Liver (tissue), 9 donors: ENCODE measurements around the gene GPM6B. TPM values are rescaled to one million over a fixed set of nuclear protein-coding genes. Genes with fewer than 3 reads are reported as not detected.

ENCODE experiments used
- DNase-seq: peaks from one replicate; pipeline ENCODE4 v3.0.0-alpha.2; 2017; ENCODE audit warnings: low spot score
- H3K27ac ChIP-seq, 2 donors: one replicate each; pipeline ENCODE4 v1.7.0; 2013; ENCODE audit warnings: inconsistent platforms in 2 of 2, low read length in 2 of 2, control low read depth in 1 of 2, low read depth in 1 of 2, mild to moderate bottlenecking in 1 of 2
- H3K27me3 ChIP-seq, 4 donors: one replicate each; pipeline versions ENCODE4 v1.6.1 to v1.7.0; 2013; ENCODE audit warnings: low read length in 3 of 4, inconsistent platforms in 1 of 4, mild to moderate bottlenecking in 1 of 4, moderate library complexity in 1 of 4; ENCODE audit not compliant: control insufficient read depth in 4 of 4, insufficient read depth in 4 of 4
- H3K36me3 ChIP-seq, 4 donors: one replicate each; pipeline versions ENCODE4 v1.6.1 to v1.7.0; 2013; ENCODE audit warnings: low read length in 3 of 4, mild to moderate bottlenecking in 3 of 4, low read depth in 1 of 4, moderate library complexity in 1 of 4; ENCODE audit not compliant: control insufficient read depth in 4 of 4, insufficient read depth in 3 of 4
- H3K4me1 ChIP-seq, 4 donors: one replicate each; pipeline versions ENCODE4 v1.6.1 to v1.7.0; 2013; ENCODE audit warnings: low read length in 3 of 4, mild to moderate bottlenecking in 3 of 4, moderate library complexity in 1 of 4; ENCODE audit not compliant: control insufficient read depth in 4 of 4, insufficient read depth in 4 of 4
- H3K4me3 ChIP-seq, 3 donors: one replicate each; pipeline versions ENCODE4 v1.6.1 to v1.7.0; 2013; ENCODE audit warnings: low read length in 3 of 3, control low read depth in 1 of 3, low read depth in 1 of 3, mild to moderate bottlenecking in 1 of 3
- H3K9ac ChIP-seq, 2 donors: one replicate each; pipeline ENCODE4 v1.7.0; 2013; ENCODE audit warnings: low read length in 2 of 2, mild to moderate bottlenecking in 2 of 2, moderate library complexity in 2 of 2, control low read depth in 1 of 2, low read depth in 1 of 2
- H3K9me3 ChIP-seq, 4 donors: one replicate each; pipeline versions ENCODE4 v1.6.1 to v1.7.0; 2013; ENCODE audit warnings: low read length in 3 of 4; ENCODE audit not compliant: control insufficient read depth in 4 of 4
- ATF3 ChIP-seq: IDR thresholded peaks from 2 replicates; pipeline ENCODE4 v1.6.1; 2016; ENCODE audit warnings: antibody characterized with exemption
- CTCF ChIP-seq: fragments of 150-350 bp; IDR thresholded peaks from 2 replicates; pipeline ENCODE4 v1.5.1; 2017; ENCODE audit warnings: improper control_type of control experiment, low read depth, low read length; ENCODE audit not compliant: missing input control
- EGR1 ChIP-seq, 2 donors: IDR thresholded peaks; 2 replicates each; pipeline ENCODE4 v1.6.1; 2016 to 2018; ENCODE audit warnings: antibody characterized with exemption in 2 of 2, low read depth in 2 of 2
- FOXA1 ChIP-seq: IDR thresholded peaks from 2 replicates; pipeline ENCODE4 v1.6.1; 2016; ENCODE audit warnings: antibody characterized with exemption
- FOXA2 ChIP-seq: IDR thresholded peaks from 2 replicates; pipeline ENCODE4 v1.6.1; 2016; ENCODE audit warnings: antibody characterized with exemption
- GABPA ChIP-seq, 2 donors: IDR thresholded peaks in 1 of 2; conservative IDR thresholded peaks in 1 of 2; 2 replicates each; pipeline ENCODE4 v1.6.1; 2016; ENCODE audit warnings: antibody characterized with exemption in 2 of 2, mild to moderate bottlenecking in 1 of 2, moderate library complexity in 1 of 2
- HNF4A ChIP-seq, 2 donors: conservative IDR thresholded peaks; 2 replicates each; pipeline ENCODE4 v1.6.1; 2016; ENCODE audit warnings: antibody characterized with exemption in 2 of 2, mild to moderate bottlenecking in 2 of 2
- HNF4G ChIP-seq: IDR thresholded peaks from 2 replicates; pipeline ENCODE4 v1.6.1; 2016; ENCODE audit warnings: antibody characterized with exemption
- MAX ChIP-seq: IDR thresholded peaks from 2 replicates; pipeline ENCODE4 v1.6.1; 2016; ENCODE audit warnings: antibody characterized with exemption
- NR2F2 ChIP-seq: IDR thresholded peaks from 2 replicates; pipeline ENCODE4 v1.6.1; 2016; ENCODE audit warnings: antibody characterized with exemption
- RAD21 ChIP-seq, 2 donors: IDR thresholded peaks; 2 replicates each; pipeline ENCODE4 v1.6.1; 2016; ENCODE audit warnings: antibody characterized with exemption in 2 of 2, mild to moderate bottlenecking in 2 of 2
- REST ChIP-seq: IDR thresholded peaks from 2 replicates; pipeline ENCODE4 v1.6.1; 2016; ENCODE audit warnings: antibody characterized with exemption, mild to moderate bottlenecking
- RXRA ChIP-seq, 2 donors: IDR thresholded peaks; 2 replicates each; pipeline ENCODE4 v1.6.1; 2017 to 2018; ENCODE audit warnings: antibody characterized with exemption in 2 of 2, mild to moderate bottlenecking in 1 of 2
- TAF1 ChIP-seq: conservative IDR thresholded peaks from 2 replicates; pipeline ENCODE4 v1.6.1; 2016; ENCODE audit warnings: antibody characterized with exemption, mild to moderate bottlenecking
- YY1 ChIP-seq: IDR thresholded peaks from 2 replicates; pipeline ENCODE4 v1.6.1; 2016; ENCODE audit warnings: antibody characterized with exemption, mild to moderate bottlenecking
- ZBTB33 ChIP-seq: IDR thresholded peaks from 2 replicates; pipeline ENCODE4 v1.6.1; 2016; ENCODE audit warnings: antibody characterized with exemption
- WGBS: extraction: QIAGEN DNeasy Blood & Tissue Kit; methylation state at CpG from one replicate; pipeline ENCODE4 v1.1.7; 2013; 5-methylcytosine and 5-hydroxymethylcytosine counted together
- polyA plus RNA-seq, 2 donors: library from polyadenylated mRNA; stranded (reverse) in 1 of 2; unstranded in 1 of 2; fragments of 200-250 nt in 1 of 2; fragments of >200 nt in 1 of 2; fragmentation: Nextera tagmentation in 1 of 2; extraction: Ambion mirVana in 1 of 2; gene quantifications; one replicate each; pipeline versions ENCODE4 v1.2.1 to v1.2.3, GENCODE V29; 2013 to 2015
- total RNA-seq, 2 donors: library from RNA; depleted of rRNA; stranded (reverse); fragments of >200 nt; gene quantifications; one replicate each; pipeline ENCODE4 v1.2.3, GENCODE V29; 2014
- donor health status: healthy.
- donor health status: healthy.
- donor health status: healthy.
- donor health status: healthy.
- donor health status: healthy.

Gene GPM6B
- total and polyA plus RNA-seq, 4 donors, result 0.42 to 2.3 (median 0.72) TPM

GRCh38 chrX:13741695-13742094 lies 75.2 kb downstream of the GPM6B start:
- DNase-seq, result no peak
- peaks cover 0 to 2% (median 0%) of the 10 kb centered on the region in 4 donors for H3K4me1 ChIP-seq
- no peaks in the 10 kb centered on the region for H3K27me3 ChIP-seq
- H3K9me3 ChIP-seq, result no peaks in the 10 kb centered on the region
- peaks cover 0 to 6% (median 2%) of the 10 kb centered on the region in 4 donors for H3K36me3 ChIP-seq
- WGBS, result 80% methylated on average over 6 of the region's 6 CpGs
- H3K9ac ChIP-seq, result no peak overlapping the region
- TF ChIP-seq CTCF (no peak), EGR1 (IDR thresholded peaks at IDR 0.05; ENCODE audit: low read depth in 2 of 2) (no peak), FOXA1 (no peak), RAD21 (IDR thresholded peaks at IDR 0.05) (no peak), RXRA (IDR thresholded peaks at IDR 0.05) (no peak), NR2F2 (no peak), HNF4A (conservative IDR thresholded peaks at IDR 0.05) (no peak), ZBTB33 (no peak), FOXA2 (no peak), TAF1 (no peak), MAX (no peak), GABPA (IDR thresholded peaks at IDR 0.05 in 1 of 2, conservative IDR thresholded peaks at IDR 0.05 in 1 of 2) (no peak)
- no peak overlapping the region for H3K4me3 ChIP-seq
- no peak overlapping the region for H3K27ac ChIP-seq

GRCh38 chrX:13734278-13735172 lies 82.4 kb downstream of the GPM6B start, which contains the start of the genes OFD1 and TRAPPC2:
Gene OFD1, plus strand, starts transcription at chrX:13734748. Its CDS starts 324 bp downstream, at chrX:13735072.
Gene TRAPPC2, minus strand, starts transcription at chrX:13734620. Its CDS starts 14,657 bp downstream, at chrX:13719963.
- WGBS, result under 1% methylated on average over 75 of the region's 75 CpGs
- TF ChIP-seq YY1, result peak; percentile 61
- no peak for TF ChIP-seq FOXA2
- no peak for TF ChIP-seq HNF4G
- TF ChIP-seq RAD21 (IDR thresholded peaks at IDR 0.05), result peak in 1 of 2 donors; percentile 44
- no peak for TF ChIP-seq HNF4A (conservative IDR thresholded peaks at IDR 0.05)
- TF ChIP-seq NR2F2, result no peak
- TF ChIP-seq ATF3, result no peak
- TF ChIP-seq GABPA (IDR thresholded peaks at IDR 0.05 in 1 of 2, conservative IDR thresholded peaks at IDR 0.05 in 1 of 2), result peak; percentile 83 to 89
- TF ChIP-seq FOXA1, result no peak
- peak; percentile 68 for TF ChIP-seq REST
- TF ChIP-seq RXRA (IDR thresholded peaks at IDR 0.05), result no peak
- TF ChIP-seq CTCF, result no peak
- TF ChIP-seq EGR1 (IDR thresholded peaks at IDR 0.05; ENCODE audit: low read depth in 2 of 2), result no peak
- peak; percentile 100 for TF ChIP-seq ZBTB33
- TF ChIP-seq MAX, result no peak

More at GRCh38 chrX:13734278-13735172, 82.4 kb downstream of the GPM6B start, which contains the start of the genes OFD1 and TRAPPC2:
- peak; percentile 89 for DNase-seq
- peak within 1 kb of the TSS; percentile 90 to 96 for H3K27ac ChIP-seq
- H3K4me1 ChIP-seq, result peaks cover 1 to 25% (median 11%) of the 10 kb centered on the region in 4 donors
- no peaks in the 10 kb centered on the region for H3K9me3 ChIP-seq
- H3K9ac ChIP-seq, result peak within 1 kb of the TSS; percentile 90 to 94
- peak within 1 kb of the TSS; percentile 85 to 99 (median 98) for H3K4me3 ChIP-seq
- no peaks in the 10 kb centered on the region for H3K27me3 ChIP-seq
- peaks cover 0 to 3% (median 0%) of the 10 kb centered on the region in 4 donors for H3K36me3 ChIP-seq
